NCI-H460 (cell line): ENCODE results near the gene URM1. TPM values are rescaled to one million over a fixed set of nuclear protein-coding genes. Genes with fewer than 3 reads are reported as not detected.

ENCODE experiments used
- DNase-seq: peaks from one replicate; pipeline ENCODE4 v3.0.0-alpha.2; 2016; ENCODE audit warnings: low read depth; ENCODE audit errors: extremely low read depth
- total RNA-seq: library from RNA; depleted of rRNA; stranded (reverse); fragments of >200 nt; shearing (Covaris generic); gene quantifications from 2 replicates; pipeline ENCODE4 v1.2.3, GENCODE V29; 2014

URM1 gene
- total RNA-seq, 1 experiment from 2014 or later = 52.5 TPM

GRCh38 chr9:128384801-128385495 is 13.8 kb downstream of the URM1 start:
- DNase-seq = no peak

- no peak for DNase-seq
Measured at GRCh38 chr9:128385496-128386460, 14.6 kb downstream of the URM1 start.

- DNase-seq = no peak
Measured at GRCh38 chr9:128388150-128388549, 17.0 kb downstream of the URM1 start.

- no peak for DNase-seq
Measured at GRCh38 chr9:128389395-128390149, 18.4 kb downstream of the URM1 start.

- DNase-seq = no peak
Measured at GRCh38 chr9:128390150-128390812, 19.1 kb downstream of the URM1 start.

GRCh38 chr9:128390813-128391711 is 19.9 kb downstream of the URM1 start:
- no peak for DNase-seq

- no peak for DNase-seq
Measured at GRCh38 chr9:128391956-128392301, 20.8 kb downstream of the URM1 start.

GRCh38 chr9:128392302-128393144 is 21.3 kb downstream of the URM1 start:
- no peak for DNase-seq

- DNase-seq = no peak
Measured at GRCh38 chr9:128393145-128393775, 22.1 kb downstream of the URM1 start.

GRCh38 chr9:128393970-128394369 is 22.8 kb downstream of the URM1 start:
- no peak for DNase-seq

- no peak for DNase-seq
Measured at GRCh38 chr9:128394379-128395168, 23.4 kb downstream of the URM1 start.

GRCh38 chr9:128396970-128397613 is 25.9 kb downstream of the URM1 start:
- DNase-seq = no peak

GRCh38 chr9:128397831-128398230 is 26.7 kb downstream of the URM1 start:
- no peak for DNase-seq

GRCh38 chr9:128399861-128400260 is 28.7 kb downstream of the URM1 start:
- DNase-seq = no peak

- DNase-seq = no peak
Measured at GRCh38 chr9:128404560-128404959, 33.4 kb downstream of the URM1 start.

- DNase-seq = no peak
Measured at GRCh38 chr9:128405077-128405779, 34.1 kb downstream of the URM1 start.
